HG03460 (cell line): ENCODE measurements around the gene HDGF.

Source experiments
- ATAC-seq: cut with Tn5 transposase; IDR thresholded peaks from one replicate; pipeline ENCODE4 v1.9.1; 2021; ENCODE audit not compliant: unreplicated experiment

The HDGF gene

GRCh38 chr1:156746728-156747631 is 4.5 kb downstream of the HDGF start:
- no peak for ATAC-seq

- no peak for ATAC-seq
Observed at GRCh38 chr1:156746406-156746727, 5.1 kb downstream of the HDGF start.

- ATAC-seq: no peak
Observed at GRCh38 chr1:156745881-156746280, 5.6 kb downstream of the HDGF start.

- ATAC-seq: no peak
Observed at GRCh38 chr1:156744786-156745419, 6.6 kb downstream of the HDGF start.

GRCh38 chr1:156744344-156744743 is 7.1 kb downstream of the HDGF start:
- no peak for ATAC-seq

GRCh38 chr1:156743367-156744302 is 7.8 kb downstream of the HDGF start:
- ATAC-seq: no peak

GRCh38 chr1:156742801-156743200 is 8.7 kb downstream of the HDGF start:
- ATAC-seq: no peak

- no peak for ATAC-seq
Observed at GRCh38 chr1:156742017-156742416, 9.5 kb downstream of the HDGF start.

- ATAC-seq: no peak
Observed at GRCh38 chr1:156741481-156741983, 9.9 kb downstream of the HDGF start.

GRCh38 chr1:156740741-156741480 is 10.6 kb downstream of the HDGF start, which contains the start of gene MRPL24:
MRPL24 (minus strand) TSS chr1:156741088; CDS start chr1:156738704, 2,384 bp downstream.
- ATAC-seq: peak; percentile 76

- ATAC-seq: no peak
Observed at GRCh38 chr1:156740237-156740740, 11.2 kb downstream of the HDGF start.

GRCh38 chr1:156738916-156739315 is 12.6 kb downstream of the HDGF start:
- no peak for ATAC-seq

- no peak for ATAC-seq
Observed at GRCh38 chr1:156738407-156738806, 13.1 kb downstream of the HDGF start.

GRCh38 chr1:156733989-156734584 is 17.4 kb downstream of the HDGF start:
- ATAC-seq: no peak

GRCh38 chr1:156728599-156729462 is 22.6 kb downstream of the HDGF start, which contains the start of gene ISG20L2:
ISG20L2 (minus strand) TSS chr1:156728766; CDS start chr1:156727652, 1,114 bp downstream.
- ATAC-seq: peak; percentile 84

GRCh38 chr1:156727926-156728598 is 23.4 kb downstream of the HDGF start, which contains the start of gene METTL25B:
METTL25B (plus strand) TSS chr1:156728469; CDS start chr1:156729105, 636 bp downstream.
- ATAC-seq: peak; percentile 61

- no peak for ATAC-seq
Observed at GRCh38 chr1:156727492-156727891, 24.0 kb downstream of the HDGF start.
